ENCODE data around the gene PCAT7. TPM values are rescaled to one million over a fixed set of nuclear protein-coding genes. Genes with fewer than 3 reads are reported as not detected.

Gene PCAT7
- polyA plus RNA-seq, 2 of the 4 experiments (the other 2 are of a cell fraction): 2.1 to 2.8 TPM

DNA sequence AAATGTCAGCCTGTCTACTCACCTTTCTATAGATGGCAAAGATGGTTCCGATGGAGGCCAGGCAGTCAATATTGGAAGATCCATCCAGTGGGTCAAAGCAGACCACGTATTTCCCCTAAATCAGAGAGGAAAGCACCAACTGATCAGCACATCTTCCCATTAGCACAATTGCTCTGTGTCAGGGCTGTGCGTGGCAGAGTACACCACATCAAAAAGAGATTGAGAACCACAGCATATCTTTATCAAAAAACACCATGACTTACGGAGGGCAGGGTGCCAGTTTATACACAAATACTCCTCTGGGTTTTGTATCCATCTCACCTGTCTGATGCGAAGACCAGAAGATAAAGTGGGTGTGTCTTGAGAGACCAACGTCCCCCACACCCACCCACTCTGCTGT is 29.7 kb downstream of the PCAT7 start:
- CTCF ChIA-PET: interaction anchor here (0.8 kb wide), 1 partner anchor 681 kb away, joined by 3 read pairs; no protein-coding TSS in a partner anchor
- TF ChIP-seq, protein P1, sequence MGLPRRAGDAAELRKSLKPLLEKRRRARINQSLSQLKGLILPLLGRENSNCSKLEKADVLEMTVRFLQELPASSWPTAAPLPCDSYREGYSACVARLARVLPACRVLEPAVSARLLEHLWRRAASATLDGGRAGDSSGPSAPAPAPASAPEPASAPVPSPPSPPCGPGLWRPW (IDR thresholded peaks at IDR 0.05): no peak
- no peak for TF ChIP-seq RCOR1 (IDR thresholded peaks at IDR 0.05; ENCODE audit: low read depth, low read length)
- TF ChIP-seq FOXS1 (CRISPR knock-in tag; IDR thresholded peaks at IDR 0.05): no peak
- TF ChIP-seq, protein P2, sequence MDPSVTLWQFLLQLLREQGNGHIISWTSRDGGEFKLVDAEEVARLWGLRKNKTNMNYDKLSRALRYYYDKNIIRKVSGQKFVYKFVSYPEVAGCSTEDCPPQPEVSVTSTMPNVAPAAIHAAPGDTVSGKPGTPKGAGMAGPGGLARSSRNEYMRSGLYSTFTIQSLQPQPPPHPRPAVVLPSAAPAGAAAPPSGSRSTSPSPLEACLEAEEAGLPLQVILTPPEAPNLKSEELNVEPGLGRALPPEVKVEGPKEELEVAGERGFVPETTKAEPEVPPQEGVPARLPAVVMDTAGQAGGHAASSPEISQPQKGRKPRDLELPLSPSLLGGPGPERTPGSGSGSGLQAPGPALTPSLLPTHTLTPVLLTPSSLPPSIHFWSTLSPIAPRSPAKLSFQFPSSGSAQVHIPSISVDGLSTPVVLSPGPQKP (IDR thresholded peaks at IDR 0.05; ENCODE audit: low read depth, low read length): no peak
- no peak for TF ChIP-seq TFCP2L1 (CRISPR knock-in tag; IDR thresholded peaks at IDR 0.05)
- TF ChIP-seq RARB (CRISPR knock-in tag; IDR thresholded peaks at IDR 0.05): no peak
- TF ChIP-seq CBX2 (IDR thresholded peaks at IDR 0.05; ENCODE audit: borderline replicate concordance, low read depth): no peak
- no peak for TF ChIP-seq NR3C1 (IDR thresholded peaks at IDR 0.05)
- TF ChIP-seq SREBF2 (IDR thresholded peaks at IDR 0.05): no peak
- TF ChIP-seq EHF (CRISPR knock-in tag; IDR thresholded peaks at IDR 0.05): no peak
- TF ChIP-seq HDAC2 (IDR thresholded peaks at IDR 0.05): no peak
- no peak for TF ChIP-seq NPAS2 (CRISPR knock-in tag; IDR thresholded peaks at IDR 0.05; ENCODE audit: borderline replicate concordance)
- TF ChIP-seq EP300 (IDR thresholded peaks at IDR 0.05): no peak
- TF ChIP-seq JUN (IDR thresholded peaks at IDR 0.05): no peak
- no peak for TF ChIP-seq ESRRA (IDR thresholded peaks at IDR 0.05; ENCODE audit: borderline replicate concordance, low read length)
- TF ChIP-seq MAZ (IDR thresholded peaks at IDR 0.05; ENCODE audit: borderline replicate concordance, low read depth, low read length): no peak
- TF ChIP-seq RAD21 (conservative IDR thresholded peaks at IDR 0.05 in 1 of 2, IDR thresholded peaks at IDR 0.05 in 1 of 2): no peak
- no peak for TF ChIP-seq FOSB (CRISPR knock-in tag; IDR thresholded peaks at IDR 0.05)
- TF ChIP-seq CEBPB (IDR thresholded peaks at IDR 0.05): no peak
- FAIRE-seq (no peak), ATAC-seq (no peak), DNase-seq (ENCODE audit: low read depth in 1 of 2, low spot score in 1 of 2) (no peak)
- no peak overlapping the region for H3K27ac ChIP-seq
- no peaks in the 10 kb centered on the region for H3K9me3 ChIP-seq
- H3K4me2 ChIP-seq: no peak overlapping the region
- no peaks in the 10 kb centered on the region for H3K4me1 ChIP-seq
- H3K4me3 ChIP-seq: no peak overlapping the region
- POLR2A ChIA-PET: no interaction called here
- 67% methylated on average over 6 of the region's 6 CpGs for WGBS (ENCODE audit: missing lambda C conversion rate)

DNA sequence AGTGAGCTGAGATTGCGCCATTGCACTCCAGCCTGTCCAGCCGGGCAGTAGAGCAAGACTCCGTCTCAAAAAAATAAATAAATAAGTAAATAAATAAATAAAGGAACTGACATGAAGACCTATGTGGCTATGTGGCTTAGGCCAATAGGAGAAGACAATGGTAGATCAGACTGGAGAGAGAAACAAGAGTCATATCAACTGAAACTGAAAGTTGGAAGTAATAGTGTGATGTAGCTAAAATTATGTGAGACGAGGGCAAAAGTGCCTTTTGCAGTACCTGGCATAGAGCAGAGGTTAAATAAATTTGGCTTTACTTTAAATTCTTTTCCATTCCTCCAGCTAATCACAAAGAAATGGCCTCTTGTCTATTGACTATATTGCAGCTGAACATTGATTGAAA is 31.4 kb downstream of the PCAT7 start:
- no peak overlapping the region for H3K4me3 ChIP-seq
- ATAC-seq: no peak
- no peak overlapping the region for H3K27ac ChIP-seq
- no peak for FAIRE-seq
- H3K4me2 ChIP-seq: no peak overlapping the region
- TF ChIP-seq ZC3H11A (IDR thresholded peaks at IDR 0.05): no peak
- H3K9me3 ChIP-seq: no peaks in the 10 kb centered on the region
- DNase-seq (ENCODE audit: low read depth in 1 of 2, low spot score in 1 of 2): no peak
- ChIA-PET POLR2A (no interaction called here), CTCF (interaction anchor here (0.6 to 1.0 kb wide), 2 partner anchors 17 to 915 kb away, joined by 4 to 5 read pairs; no protein-coding TSS in a partner anchor)
- H3K4me1 ChIP-seq: no peaks in the 10 kb centered on the region
- 57% methylated on average over 4 of the region's 4 CpGs for WGBS (ENCODE audit: missing lambda C conversion rate)

DNA sequence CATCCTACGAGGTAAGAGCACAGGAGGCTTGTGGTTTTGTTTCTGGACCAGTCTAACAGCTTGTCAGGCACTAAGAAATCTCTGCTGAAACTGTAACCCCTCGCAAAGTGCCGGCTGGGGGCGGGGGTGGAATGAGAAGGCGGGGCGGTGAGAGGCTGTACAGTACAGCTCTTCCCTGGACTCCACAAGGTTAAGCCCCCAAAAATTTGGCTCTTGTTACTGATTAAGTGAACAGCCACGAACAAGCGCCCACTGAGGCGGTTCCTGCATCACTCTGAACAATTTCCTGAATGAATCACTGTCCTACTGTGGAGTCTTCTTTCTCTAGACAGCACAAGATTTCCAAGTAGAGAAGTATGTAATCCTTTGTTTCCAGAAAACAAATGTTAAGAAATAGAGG is 31.9 kb downstream of the PCAT7 start:
- FAIRE-seq (no peak), ATAC-seq (no peak; a peak in 1 of 6 replicates), DNase-seq (ENCODE audit: low read depth in 1 of 2, low spot score in 1 of 2) (no peak)
- Histone ChIP-seq H3K9me3 (no peaks in the 10 kb centered on the region), H3K4me1 (no peaks in the 10 kb centered on the region), H3K4me2 (no peak overlapping the region), H3K27ac (no peak overlapping the region), H3K4me3 (no peak overlapping the region)
- TF ChIP-seq HDAC2 (IDR thresholded peaks at IDR 0.05) (no peak), HEYL (CRISPR knock-in tag; IDR thresholded peaks at IDR 0.05) (no peak), NR3C1 (IDR thresholded peaks at IDR 0.05) (no peak), FOSB (CRISPR knock-in tag; IDR thresholded peaks at IDR 0.05) (no peak), HOXA7 (CRISPR knock-in tag; IDR thresholded peaks at IDR 0.05) (no peak), RNF2 (IDR thresholded peaks at IDR 0.05; ENCODE audit: borderline replicate concordance, low read depth) (no peak), EHMT2 (IDR thresholded peaks at IDR 0.05; ENCODE audit: low read depth) (no peak), EP300 (IDR thresholded peaks at IDR 0.05) (no peak), POLR2AphosphoS2 (conservative IDR thresholded peaks at IDR 0.05; ENCODE audit: low read length) (no peak), TP53 (CRISPR knock-in tag; IDR thresholded peaks at IDR 0.05) (no peak), RAD21 (conservative IDR thresholded peaks at IDR 0.05 in 1 of 2, IDR thresholded peaks at IDR 0.05 in 1 of 2) (no peak), MAFK (IDR thresholded peaks at IDR 0.05; ENCODE audit: partially characterized antibody) (no peak), MYC (IDR thresholded peaks at IDR 0.05; ENCODE audit: borderline replicate concordance, low read length) (no peak), CHD2 (IDR thresholded peaks at IDR 0.05; ENCODE audit: low read length, partially characterized antibody) (no peak), JUN (IDR thresholded peaks at IDR 0.05) (no peak), TFCP2L1 (CRISPR knock-in tag; IDR thresholded peaks at IDR 0.05) (no peak)
- TF ChIP-seq, protein P3, sequence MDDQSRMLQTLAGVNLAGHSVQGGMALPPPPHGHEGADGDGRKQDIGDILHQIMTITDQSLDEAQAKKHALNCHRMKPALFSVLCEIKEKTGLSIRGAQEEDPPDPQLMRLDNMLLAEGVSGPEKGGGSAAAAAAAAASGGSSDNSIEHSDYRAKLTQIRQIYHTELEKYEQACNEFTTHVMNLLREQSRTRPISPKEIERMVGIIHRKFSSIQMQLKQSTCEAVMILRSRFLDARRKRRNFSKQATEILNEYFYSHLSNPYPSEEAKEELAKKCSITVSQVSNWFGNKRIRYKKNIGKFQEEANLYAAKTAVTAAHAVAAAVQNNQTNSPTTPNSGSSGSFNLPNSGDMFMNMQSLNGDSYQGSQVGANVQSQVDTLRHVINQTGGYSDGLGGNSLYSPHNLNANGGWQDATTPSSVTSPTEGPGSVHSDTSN (IDR thresholded peaks at IDR 0.05): no peak
- TF ChIP-seq, protein P2 (IDR thresholded peaks at IDR 0.05; ENCODE audit: low read depth, low read length): no peak
- TF ChIP-seq, protein P4, sequence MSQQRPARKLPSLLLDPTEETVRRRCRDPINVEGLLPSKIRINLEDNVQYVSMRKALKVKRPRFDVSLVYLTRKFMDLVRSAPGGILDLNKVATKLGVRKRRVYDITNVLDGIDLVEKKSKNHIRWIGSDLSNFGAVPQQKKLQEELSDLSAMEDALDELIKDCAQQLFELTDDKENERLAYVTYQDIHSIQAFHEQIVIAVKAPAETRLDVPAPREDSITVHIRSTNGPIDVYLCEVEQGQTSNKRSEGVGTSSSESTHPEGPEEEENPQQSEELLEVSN (IDR thresholded peaks at IDR 0.05; ENCODE audit: borderline replicate concordance, low read depth): no peak
- TF ChIP-seq, protein P1 (IDR thresholded peaks at IDR 0.05): no peak
- POLR2A ChIA-PET: no interaction called here
- 48% methylated on average over 9 of the region's 9 CpGs for WGBS (ENCODE audit: missing lambda C conversion rate)
- CTCF ChIA-PET: interaction anchor here (0.6 to 1.2 kb wide), 3 partner anchors 14 to 915 kb away, joined by 3 to 5 read pairs (median 4); no protein-coding TSS in a partner anchor

All from A549 (cell line).